HG03060 (cell line): ENCODE measurements around the gene GAPDH.
"Not testable (repeated sequence)": the region's sequence is repeated elsewhere in the genome, so short reads cannot be mapped to it uniquely, and the experiment has no call there.

ENCODE experiments used
- ATAC-seq: cut with Tn5 transposase; IDR thresholded peaks from one replicate; pipeline ENCODE4 v1.9.1; 2021; ENCODE audit warnings: low read depth, moderate number of reproducible peaks; ENCODE audit not compliant: unreplicated experiment

Gene GAPDH

DNA sequence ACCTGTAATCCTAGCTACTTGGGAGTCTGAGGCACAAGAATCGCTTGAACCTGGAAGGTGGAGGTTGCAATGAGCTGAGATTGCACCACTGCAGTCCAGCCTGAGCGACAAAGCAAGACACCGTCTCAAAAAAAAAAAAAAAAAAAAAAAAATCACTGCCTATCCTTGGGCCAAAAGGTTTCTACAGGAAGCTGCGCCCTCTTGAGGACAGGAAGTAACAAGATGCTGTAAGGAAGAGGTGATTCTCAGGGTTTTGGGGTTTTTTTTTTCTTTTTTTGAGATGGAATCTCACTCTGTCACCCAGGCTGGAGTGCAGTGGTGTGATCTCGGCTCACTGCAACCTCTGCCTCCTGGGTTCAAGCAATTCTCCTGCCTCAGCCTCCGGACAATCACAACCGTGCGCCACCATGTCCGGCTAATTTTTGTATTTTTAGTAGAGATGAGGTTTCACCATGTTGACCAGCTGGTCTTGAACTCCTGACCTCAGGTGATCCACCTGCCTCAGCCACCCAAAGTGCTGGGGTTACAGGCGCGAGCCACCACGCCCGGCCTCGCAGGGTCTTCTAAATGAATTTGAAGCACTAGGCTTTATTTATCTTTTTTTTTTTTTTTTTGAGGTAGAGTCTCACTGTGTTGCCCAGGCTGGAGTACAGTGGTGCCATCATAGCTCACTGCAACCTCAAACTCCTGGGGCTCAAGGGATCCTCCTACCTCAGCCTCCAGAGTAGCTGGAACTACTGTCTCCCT, 23.9 kb downstream of the GAPDH start:
- ATAC-seq = not testable (repeated sequence)

- ATAC-seq = no peak
Measured at GRCh38 chr12:6559500-6559899, 25.2 kb downstream of the GAPDH start.

GRCh38 chr12:6560501-6561205, 26.3 kb downstream of the GAPDH start:
- no peak for ATAC-seq

DNA sequence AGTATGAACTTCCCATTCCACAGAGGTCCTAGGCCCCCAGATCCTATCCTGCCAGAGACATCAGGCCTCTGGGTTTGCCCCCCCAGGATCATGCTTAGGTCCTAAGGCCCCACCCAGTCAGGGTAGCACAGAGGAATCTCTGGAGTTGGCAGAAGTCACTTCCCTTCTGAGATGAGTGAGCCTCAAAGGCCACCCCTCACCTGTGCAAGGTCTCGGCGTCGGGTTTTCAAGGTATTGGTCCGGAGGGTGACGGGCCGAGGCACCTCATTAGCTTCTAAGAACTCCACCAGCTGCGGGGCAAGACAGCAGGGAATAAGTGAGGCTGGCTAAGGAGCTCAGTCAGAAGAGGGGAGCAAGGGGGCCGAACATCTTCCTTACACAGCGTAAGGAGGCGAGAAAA, 28.6 kb downstream of the GAPDH start:
- ATAC-seq = no peak

DNA sequence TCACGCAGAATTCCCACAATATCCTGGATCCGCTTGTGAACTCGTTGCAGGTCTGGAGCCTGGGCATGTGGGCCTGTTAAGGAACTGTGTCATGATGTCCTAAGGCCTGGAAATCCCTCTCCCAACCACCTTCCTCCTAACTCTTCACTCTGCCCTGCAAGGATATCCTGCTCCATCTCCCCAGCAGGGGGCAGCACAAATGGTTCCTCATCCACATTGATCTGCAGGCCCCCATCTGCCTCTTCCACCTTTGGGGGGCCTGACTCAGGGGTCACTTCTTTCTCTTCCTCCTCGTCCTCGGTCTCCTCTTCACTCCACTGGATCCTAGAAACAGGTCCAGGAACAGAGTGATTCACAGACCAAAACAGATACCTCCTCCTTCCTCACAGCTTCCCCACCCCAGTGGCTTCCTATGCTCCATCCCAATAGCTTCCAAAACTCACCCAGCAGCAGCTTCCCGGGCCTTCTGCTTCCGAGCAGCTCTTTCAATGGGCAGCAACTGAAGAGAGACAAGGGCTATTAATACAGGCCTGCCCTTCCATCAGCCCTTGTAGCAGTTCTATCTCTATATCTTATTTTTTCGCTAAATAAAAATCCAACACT, 29.2 kb downstream of the GAPDH start:
- ATAC-seq = no peak

DNA sequence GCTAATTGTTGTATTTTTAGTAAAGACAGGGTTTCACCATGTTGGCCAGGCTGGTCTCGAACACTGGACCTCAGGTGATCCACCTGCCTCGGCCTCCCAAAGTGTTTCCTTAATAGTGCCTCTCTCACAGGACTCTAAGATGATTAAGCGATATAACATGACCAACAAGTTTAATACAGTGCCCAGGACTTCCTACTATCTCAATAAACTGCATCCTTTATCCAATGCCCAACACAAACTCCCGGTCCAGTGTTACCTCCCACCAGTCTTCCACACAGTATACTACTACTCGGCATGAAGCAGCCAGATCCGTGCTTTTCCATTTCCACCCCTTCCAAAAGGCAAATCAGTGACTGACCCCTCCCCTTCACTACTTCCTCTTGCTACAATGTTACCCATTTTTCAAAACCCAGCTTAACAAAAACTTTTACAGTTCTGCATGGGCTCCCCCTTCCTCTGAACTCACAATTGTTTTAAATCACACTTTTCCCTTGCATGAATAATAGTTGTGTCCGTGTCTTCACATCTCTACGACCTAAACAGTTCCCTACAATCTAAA, 32.9 kb downstream of the GAPDH start:
- ATAC-seq = no peak

DNA sequence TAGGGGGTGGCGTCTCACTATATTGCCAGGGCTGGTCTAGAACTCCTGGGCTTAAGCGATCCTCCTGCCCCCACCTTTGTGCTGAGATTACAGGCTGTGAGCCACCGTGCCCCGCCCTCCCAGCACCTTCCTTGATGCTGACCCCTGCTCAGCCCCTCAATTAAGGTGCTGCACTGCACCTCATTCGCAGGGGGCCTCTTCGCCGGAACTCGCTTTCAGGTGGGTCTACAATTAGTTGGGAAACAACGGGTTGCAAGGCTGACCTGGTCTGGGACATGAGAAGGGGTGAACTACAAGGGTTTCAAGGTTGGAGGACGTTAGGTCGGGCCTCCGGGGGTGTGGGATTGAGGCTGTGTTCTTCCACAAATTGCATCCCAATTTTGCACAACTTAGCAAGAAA, 35.0 kb downstream of the GAPDH start:
- ATAC-seq = no peak

DNA sequence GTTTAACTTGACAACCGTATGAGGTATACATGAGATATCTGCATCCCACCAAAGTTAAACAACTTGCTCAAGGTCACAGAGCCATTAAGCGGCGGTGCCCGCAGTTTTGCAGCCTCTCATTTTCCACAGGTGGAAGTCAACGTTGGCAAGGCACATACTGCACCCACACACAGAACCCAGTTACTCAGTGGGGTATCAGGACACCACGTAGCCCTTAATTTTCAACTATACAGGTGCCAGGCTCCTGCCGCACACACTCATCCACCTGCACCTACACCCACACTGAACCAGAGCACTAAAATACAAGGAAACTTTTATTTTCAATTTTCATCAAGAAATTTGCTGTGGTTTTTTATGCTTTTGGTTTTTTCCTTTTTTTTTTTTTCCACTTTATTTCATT, 35.5 kb downstream of the GAPDH start:
- no peak for ATAC-seq

GRCh38 chr12:6570264-6570887, 36.1 kb downstream of the GAPDH start:
- ATAC-seq = no peak

GRCh38 chr12:6573001-6573400, 38.7 kb downstream of the GAPDH start:
- no peak for ATAC-seq

GRCh38 chr12:6574576-6575295, 40.4 kb downstream of the GAPDH start:
- ATAC-seq = no peak

DNA sequence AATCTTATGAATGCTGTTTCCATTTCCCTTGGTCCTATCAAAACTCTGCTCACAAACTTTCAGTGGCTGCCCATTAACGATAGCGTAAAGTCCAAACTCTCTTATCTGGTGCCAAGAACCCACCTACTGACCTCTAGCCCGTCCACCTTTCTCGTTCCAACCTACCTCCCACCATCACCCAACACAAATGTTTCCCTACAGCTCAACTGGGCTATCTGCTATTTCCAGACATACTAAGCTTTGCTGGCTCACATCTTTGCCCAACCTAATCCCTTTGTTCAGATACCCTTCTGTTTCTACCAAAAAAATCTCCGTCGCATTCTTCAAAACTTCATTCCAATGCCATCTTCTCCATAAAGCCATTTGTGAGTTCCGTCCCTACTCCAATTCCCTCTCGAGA, 41.3 kb downstream of the GAPDH start:
- ATAC-seq = no peak

DNA sequence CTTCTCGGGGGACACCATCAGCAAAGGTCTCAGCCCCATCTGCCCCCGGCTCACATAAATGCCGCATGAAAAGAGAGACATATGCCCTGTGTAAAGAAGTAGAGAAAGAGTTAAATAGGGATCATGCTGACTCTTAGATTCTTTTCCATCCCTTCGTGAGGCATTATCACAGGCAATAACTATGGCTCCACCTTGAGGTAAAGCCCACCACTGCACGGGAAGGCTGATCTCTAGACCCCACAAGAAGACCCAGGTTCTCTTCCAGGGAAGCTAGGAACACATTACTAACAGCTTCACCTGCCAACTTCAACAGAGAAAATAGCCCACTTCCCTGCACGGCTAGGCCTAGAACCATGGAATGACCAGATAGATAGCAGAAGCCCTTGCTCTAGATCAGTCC, 47.9 kb downstream of the GAPDH start:
- ATAC-seq = no peak

DNA sequence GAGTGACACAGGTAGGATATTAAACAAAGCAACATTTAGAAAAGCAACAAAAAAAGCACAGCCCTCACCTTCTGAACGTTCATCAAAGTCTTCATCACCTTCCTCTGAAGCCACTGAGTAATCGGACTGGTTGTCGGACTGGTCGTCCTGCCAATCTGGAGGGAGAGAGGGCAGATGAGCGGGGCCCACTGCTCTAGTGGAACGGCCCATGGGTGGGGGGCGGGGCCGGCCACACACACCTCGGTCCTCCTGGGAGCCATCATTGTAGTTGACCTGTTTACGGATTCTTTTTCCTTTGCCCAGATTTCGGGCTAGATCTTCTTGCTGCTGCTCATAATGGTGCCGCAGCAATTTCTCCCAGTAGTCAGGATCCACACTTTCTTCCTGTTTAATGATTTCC, 48.6 kb downstream of the GAPDH start:
- no peak for ATAC-seq

GRCh38 chr12:6584293-6584692, 50.0 kb downstream of the GAPDH start:
- no peak for ATAC-seq

- ATAC-seq = not testable (repeated sequence)
Measured at GRCh38 chr12:6586569-6586968, 52.3 kb downstream of the GAPDH start.
